ENCODE measurements around the gene RIPPLY2. TPM values are rescaled to one million over a fixed set of nuclear protein-coding genes. Genes with fewer than 3 reads are reported as not detected.
"Not testable (repeated sequence)": the region's sequence is repeated elsewhere in the genome, so short reads cannot be mapped to it uniquely, and the experiment has no call there.

The RIPPLY2 gene
- total and polyA plus RNA-seq, 4 donors: 0.05 to 0.24 TPM; not detected in 2

GRCh38 chr6:83890520-83890919 lies 37.4 kb downstream of the RIPPLY2 start:
- 94 to 98% methylated on average over 4 of the region's 4 CpGs for WGBS, 2 donors

GRCh38 chr6:83891586-83891985 lies 38.4 kb downstream of the RIPPLY2 start:
- Histone ChIP-seq H3K4me1 (ENCODE audit: control insufficient read depth in 5 of 5, insufficient read depth in 5 of 5, low read length in 5 of 5) (peaks cover 0 to 17% (median 0%) of the 10 kb centered on the region in 5 donors), H3K27me3 (ENCODE audit: control insufficient read depth in 3 of 3, insufficient read depth in 3 of 3, low read length in 2 of 3) (no peaks in the 10 kb centered on the region), H3K36me3 (ENCODE audit: control insufficient read depth in 4 of 4, insufficient read depth in 4 of 4, low read length in 4 of 4) (no peaks in the 10 kb centered on the region), H3K9ac (ENCODE audit: insufficient read depth in 1 of 2, low read length in 2 of 2) (no peak overlapping the region), H3K27ac (ENCODE audit: low read depth in 1 of 2, low read length in 1 of 2) (no peak overlapping the region), H3K9me3 (ENCODE audit: control insufficient read depth in 4 of 4, insufficient read depth in 3 of 4, low read length in 3 of 4) (no peaks in the 10 kb centered on the region), H3K4me3 (no peak overlapping the region)
- no peak for TF ChIP-seq CTCF (IDR thresholded peaks at IDR 0.05; ENCODE audit: control extremely low read depth, extremely low read depth)
- DNase-seq: no peak
- 89 to 94% methylated on average over 4 of the region's 4 CpGs for WGBS, 2 donors
- no peak for ATAC-seq (ENCODE audit: insufficient read depth, low FRiP score)

More at GRCh38 chr6:83890520-83890919, 37.4 kb downstream of the RIPPLY2 start:
- ATAC-seq (ENCODE audit: insufficient read depth, low FRiP score) (no peak), DNase-seq (no peak)
- H3K9ac ChIP-seq (ENCODE audit: insufficient read depth in 1 of 2, low read length in 2 of 2): no peak overlapping the region
- no peaks in the 10 kb centered on the region for H3K27me3 ChIP-seq (ENCODE audit: control insufficient read depth in 3 of 3, insufficient read depth in 3 of 3, low read length in 2 of 3)
- no peak for TF ChIP-seq CTCF (IDR thresholded peaks at IDR 0.05; ENCODE audit: control extremely low read depth, extremely low read depth)
- no peak overlapping the region for H3K4me3 ChIP-seq
- H3K27ac ChIP-seq (ENCODE audit: low read depth in 1 of 2, low read length in 1 of 2): no peak overlapping the region
- peaks cover 0 to 17% (median 0%) of the 10 kb centered on the region in 5 donors for H3K4me1 ChIP-seq (ENCODE audit: control insufficient read depth in 5 of 5, insufficient read depth in 5 of 5, low read length in 5 of 5)
- H3K36me3 ChIP-seq (ENCODE audit: control insufficient read depth in 4 of 4, insufficient read depth in 4 of 4, low read length in 4 of 4): no peaks in the 10 kb centered on the region
- no peaks in the 10 kb centered on the region for H3K9me3 ChIP-seq (ENCODE audit: control insufficient read depth in 4 of 4, insufficient read depth in 3 of 4, low read length in 3 of 4)

- H3K4me1 ChIP-seq (ENCODE audit: control insufficient read depth in 5 of 5, insufficient read depth in 5 of 5, low read length in 5 of 5): peaks cover 0 to 14% (median 0%) of the 10 kb centered on the region in 5 donors
- no peak overlapping the region for H3K27ac ChIP-seq (ENCODE audit: low read depth in 1 of 2, low read length in 1 of 2)
- 53 to 65% methylated on average over 1 of the region's 1 CpG for WGBS, 2 donors
- H3K4me3 ChIP-seq: no peak overlapping the region
- TF ChIP-seq CTCF (IDR thresholded peaks at IDR 0.05; ENCODE audit: control extremely low read depth, extremely low read depth): no peak
- H3K36me3 ChIP-seq (ENCODE audit: control insufficient read depth in 4 of 4, insufficient read depth in 4 of 4, low read length in 4 of 4): no peaks in the 10 kb centered on the region
- no peaks in the 10 kb centered on the region for H3K9me3 ChIP-seq (ENCODE audit: control insufficient read depth in 4 of 4, insufficient read depth in 3 of 4, low read length in 3 of 4)
- ATAC-seq (ENCODE audit: insufficient read depth, low FRiP score) (no peak), DNase-seq (peak in 1 of 3 donors; percentile 1)
- no peak overlapping the region for H3K9ac ChIP-seq (ENCODE audit: insufficient read depth in 1 of 2, low read length in 2 of 2)
- H3K27me3 ChIP-seq (ENCODE audit: control insufficient read depth in 3 of 3, insufficient read depth in 3 of 3, low read length in 2 of 3): no peaks in the 10 kb centered on the region
Measured at GRCh38 chr6:83893024-83893423, 39.9 kb downstream of the RIPPLY2 start.

- not testable (repeated sequence) for ATAC-seq (ENCODE audit: insufficient read depth, low FRiP score)
Measured at GRCh38 chr6:83897094-83897493, 43.9 kb downstream of the RIPPLY2 start.

More at GRCh38 chr6:83897094-83897493, 43.9 kb downstream of the RIPPLY2 start:
- H3K4me3 ChIP-seq; H3K4me1 ChIP-seq (ENCODE audit: control insufficient read depth in 5 of 5, insufficient read depth in 5 of 5, low read length in 5 of 5); H3K36me3 ChIP-seq (ENCODE audit: control insufficient read depth in 4 of 4, insufficient read depth in 4 of 4, low read length in 4 of 4); H3K27me3 ChIP-seq (ENCODE audit: control insufficient read depth in 3 of 3, insufficient read depth in 3 of 3, low read length in 2 of 3); H3K27ac ChIP-seq (ENCODE audit: low read depth in 1 of 2, low read length in 1 of 2); H3K9ac ChIP-seq (ENCODE audit: insufficient read depth in 1 of 2, low read length in 2 of 2); DNase-seq; H3K9me3 ChIP-seq (ENCODE audit: control insufficient read depth in 4 of 4, insufficient read depth in 3 of 4, low read length in 3 of 4): not testable (repeated sequence)
- no CpG with 5 or more reads among the region's 2 CpGs for WGBS, 2 donors
